H9 (cell line): ENCODE data around the gene DNAH8. TPM values are rescaled to one million over a fixed set of nuclear protein-coding genes. Genes with fewer than 3 reads are reported as not detected.

Experiments used
- DNase-seq: peaks from one replicate; pipeline ENCODE4 v3.0.0-alpha.2; 2017
- H2AFZ ChIP-seq: one replicate; pipeline ENCODE4 v1.6.1; 2013; ENCODE audit warnings: mild to moderate bottlenecking, low read length, control low read depth, moderate library complexity
- H2AK5ac ChIP-seq: 2 replicates; pipeline ENCODE4 v1.6.1; 2013; ENCODE audit warnings: low read length, control low read depth, mixed read lengths; ENCODE audit not compliant: insufficient read length
- H2BK120ac ChIP-seq: one replicate; pipeline ENCODE4 v1.6.1; 2013; ENCODE audit warnings: low read depth, mild to moderate bottlenecking, low read length, control low read depth, inconsistent platforms; ENCODE audit not compliant: poor library complexity, severe bottlenecking
- H2BK12ac ChIP-seq: 2 replicates; pipeline ENCODE4 v1.6.1; 2013; ENCODE audit warnings: low read length, control low read depth, mixed read lengths, low read depth; ENCODE audit not compliant: insufficient read length
- H2BK15ac ChIP-seq: 2 replicates; pipeline ENCODE4 v1.6.1; 2013; ENCODE audit warnings: low read depth, low read length, control low read depth
- H2BK20ac ChIP-seq: one replicate; pipeline ENCODE4 v1.6.1; 2013; ENCODE audit warnings: low read depth, mild to moderate bottlenecking, low read length, control low read depth, inconsistent platforms; ENCODE audit not compliant: poor library complexity, severe bottlenecking
- H2BK5ac ChIP-seq: 2 replicates; pipeline ENCODE4 v1.6.1; 2013; ENCODE audit warnings: low read length, control low read depth, mixed read lengths; ENCODE audit not compliant: insufficient read length
- H3K14ac ChIP-seq: 2 replicates; pipeline ENCODE4 v1.6.1; 2013; ENCODE audit warnings: low read length, control low read depth; ENCODE audit not compliant: insufficient read depth
- H3K18ac ChIP-seq: 2 replicates; pipeline ENCODE4 v1.6.1; 2013; ENCODE audit warnings: low read depth, mild to moderate bottlenecking, mixed read lengths, low read length, control low read depth; ENCODE audit not compliant: insufficient read length
- H3K23ac ChIP-seq: 2 replicates; pipeline ENCODE4 v1.6.1; 2013; ENCODE audit warnings: low read length, control low read depth, mixed read lengths, low read depth; ENCODE audit not compliant: insufficient read length
- H3K23me2 ChIP-seq: 2 replicates; pipeline ENCODE4 v1.6.1; 2013; ENCODE audit warnings: low read depth, mild to moderate bottlenecking, mixed read lengths, low read length, control low read depth; ENCODE audit not compliant: insufficient read length, poor library complexity, severe bottlenecking
- H3K27ac ChIP-seq: 2 replicates; pipeline ENCODE4 v1.5.1; 2013; ENCODE audit warnings: low read length, control low read depth, mixed read lengths, low read depth; ENCODE audit not compliant: insufficient read length
- H3K27me3 ChIP-seq: 2 replicates; pipeline ENCODE4 v1.6.1; 2013; ENCODE audit warnings: low read length, control low read depth, inconsistent platforms; ENCODE audit not compliant: insufficient read depth
- H3K4ac ChIP-seq: 2 replicates; pipeline ENCODE4 v1.6.1; 2013; ENCODE audit warnings: low read depth, mild to moderate bottlenecking, control low read depth, inconsistent platforms, low read length, moderate library complexity
- H3K4me1 ChIP-seq: 2 replicates; pipeline ENCODE4 v1.6.1; 2013; ENCODE audit warnings: low read length, control low read depth, inconsistent platforms; ENCODE audit not compliant: insufficient read depth
- H3K4me2 ChIP-seq: 2 replicates; pipeline ENCODE4 v1.6.1; 2013; ENCODE audit warnings: low read length, control low read depth, mixed read lengths; ENCODE audit not compliant: insufficient read length, insufficient read depth
- H3K56ac ChIP-seq: 2 replicates; pipeline ENCODE4 v1.6.1; 2013; ENCODE audit warnings: low read depth, mild to moderate bottlenecking, mixed read lengths, low read length, control low read depth; ENCODE audit not compliant: insufficient read length
- H3K79me1 ChIP-seq: 2 replicates; pipeline ENCODE4 v1.6.1; 2013; ENCODE audit warnings: low read depth, mild to moderate bottlenecking, moderate library complexity, low read length, control low read depth, inconsistent platforms; ENCODE audit not compliant: insufficient read depth, poor library complexity, severe bottlenecking
- H3K79me2 ChIP-seq: 2 replicates; pipeline ENCODE4 v1.6.1; 2013; ENCODE audit warnings: low read length, control low read depth, inconsistent platforms; ENCODE audit not compliant: insufficient read depth
- H3K9ac ChIP-seq: 2 replicates; pipeline ENCODE4 v1.6.1; 2013; ENCODE audit warnings: low read length, control low read depth, mixed read lengths; ENCODE audit not compliant: insufficient read length; ENCODE audit errors: extremely low read depth
- H3K9me3 ChIP-seq: one replicate; pipeline ENCODE4 v1.6.1; 2013; ENCODE audit warnings: low read depth, low read length, inconsistent platforms; ENCODE audit not compliant: control insufficient read depth
- H3T11ph ChIP-seq: one replicate; pipeline ENCODE4 v1.6.1; 2013; ENCODE audit warnings: mild to moderate bottlenecking, low read length, control low read depth, inconsistent platforms
- H4K20me1 ChIP-seq: one replicate; pipeline ENCODE4 v1.6.1; 2013; ENCODE audit not compliant: control insufficient read depth, insufficient read length, insufficient read depth
- H4K5ac ChIP-seq: 2 replicates; pipeline ENCODE4 v1.6.1; 2013; ENCODE audit warnings: low read depth, mild to moderate bottlenecking, mixed read lengths, low read length, control low read depth; ENCODE audit not compliant: insufficient read length
- H4K8ac ChIP-seq: replicated peaks from 2 replicates; pipeline ENCODE4 v1.6.1; 2013; ENCODE audit warnings: low read length, control low read depth, mixed read lengths, low read depth; ENCODE audit not compliant: insufficient read length
- H4K91ac ChIP-seq: 2 replicates; pipeline ENCODE4 v1.6.1; 2013; ENCODE audit warnings: low read depth, mild to moderate bottlenecking, moderate library complexity, mixed read lengths, low read length, control low read depth; ENCODE audit not compliant: insufficient read length
- H3K27ac Mint-ChIP-seq, 3 experiments: 2 replicates in 2 of 3; 3 replicates in 1 of 3; pipeline ENCODE4 v1.8.0; 2020 to 2021; ENCODE audit warnings: mixed read lengths in 3 of 3, mild to moderate bottlenecking in 1 of 3, moderate library complexity in 1 of 3
- H3K27me3 Mint-ChIP-seq: 2 replicates; pipeline ENCODE4 v1.8.0; 2021; ENCODE audit warnings: low read depth, mild to moderate bottlenecking, moderate library complexity, mixed read lengths
- H3K36me3 Mint-ChIP-seq, 3 experiments: 2 replicates in 2 of 3; 3 replicates in 1 of 3; pipeline ENCODE4 v1.8.0; 2020 to 2021; ENCODE audit warnings: low read depth in 3 of 3, mixed read lengths in 3 of 3; ENCODE audit not compliant: insufficient read depth in 1 of 3
- H3K4me1 Mint-ChIP-seq, 2 experiments: 2 replicates each; pipeline ENCODE4 v1.8.0; 2020; ENCODE audit warnings: mixed read lengths in 2 of 2
- H3K4me3 Mint-ChIP-seq, 2 experiments: 2 replicates in 1 of 2; 3 replicates in 1 of 2; pipeline ENCODE4 v1.8.0; 2020 to 2021; ENCODE audit warnings: mild to moderate bottlenecking in 2 of 2, mixed read lengths in 2 of 2, moderate library complexity in 1 of 2
- H3K9me3 Mint-ChIP-seq, 2 experiments: 2 replicates in 1 of 2; 3 replicates in 1 of 2; pipeline ENCODE4 v1.8.0; 2020; ENCODE audit warnings: mild to moderate bottlenecking in 2 of 2, mixed read lengths in 2 of 2, moderate library complexity in 1 of 2
- whole genome bisulfite sequencing: extraction: QIAGEN DNeasy Blood & Tissue Kit; methylation state at CpG from one replicate; pipeline ENCODE4 v1.1.7; 2013; ENCODE audit warnings: missing lambda C conversion rate, low lambda C conversion rate, mixed read lengths; ENCODE audit not compliant: insufficient read length; ENCODE audit errors: extremely low coverage; 5-methylcytosine and 5-hydroxymethylcytosine counted together
- total RNA-seq: library from RNA; stranded (reverse); gene quantifications from 2 replicates; pipeline ENCODE4 v1.2.1, GENCODE V29; 2021
- TF ChIP-seq, protein P1 (sequence below): fragments of 200-600 bp; sonication (generic); conservative IDR thresholded peaks from 3 replicates; pipeline ENCODE4 v1.8.0; 2021; ENCODE audit warnings: antibody characterized with exemption, mild to moderate bottlenecking

The DNAH8 gene
- total RNA-seq, 1 experiment from 2014 or later, result not detected

DNA sequence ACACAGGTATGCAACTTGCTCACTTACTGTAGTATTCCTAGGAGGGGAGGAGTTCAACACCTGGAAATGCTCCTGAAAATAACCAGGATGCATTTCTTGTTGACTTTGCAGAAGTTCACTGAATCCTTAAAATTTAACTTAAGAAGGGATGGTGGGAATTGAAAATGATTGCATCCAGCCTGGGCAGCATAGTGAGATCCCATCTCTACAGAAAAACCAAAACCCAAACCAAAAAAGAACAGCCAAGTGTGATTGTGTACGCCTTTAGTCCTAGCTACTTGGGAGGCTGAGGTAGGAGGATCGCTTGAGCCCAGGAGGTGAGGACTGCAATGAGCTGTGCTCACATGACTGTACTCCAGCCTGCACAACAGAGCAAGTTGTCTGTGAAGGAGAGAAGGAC, 1.7 kb downstream of the DNAH8 start:
- Mint-ChIP-seq H3K9me3 (peaks cover 0 to 7% of the 10 kb centered on the region in 2 experiments; a peak in 3 of 5 replicates), H3K27ac (no peak overlapping the region), H3K36me3 (peaks cover 0 to 8% (median 0%) of the 10 kb centered on the region in 3 experiments; a peak in 2 of 7 replicates), H3K4me1 (peaks cover 5 to 9% of the 10 kb centered on the region in 2 experiments; a peak in 2 of 4 replicates), H3K4me3 (no peak overlapping the region), H3K27me3 (no peaks in the 10 kb centered on the region)
- WGBS, result no CpG with 5 or more reads among the region's 2 CpGs
- Histone ChIP-seq H4K91ac (no peak overlapping the region), H3K9me3 (no peaks in the 10 kb centered on the region), H3K79me2 (no peaks in the 10 kb centered on the region), H2BK120ac (no peak overlapping the region), H2AK5ac (no peak overlapping the region), H3K9ac (no peak overlapping the region), H3K23me2 (no peaks in the 10 kb centered on the region), H3K4me1 (no peaks in the 10 kb centered on the region; the same call in 1 of the 2 replicates), H3K14ac (no peak overlapping the region), H3K4me2 (no peak overlapping the region), H3K56ac (no peak overlapping the region), H3K4ac (no peak overlapping the region), H4K20me1 (no peaks in the 10 kb centered on the region), H2BK5ac (no peak overlapping the region), H3K79me1 (no peaks in the 10 kb centered on the region), H3K27me3 (peaks cover 3% of the 10 kb centered on the region; the same call in 1 of the 2 replicates), H2AFZ (no peak overlapping the region), H3T11ph (no peak overlapping the region), H2BK12ac (no peak overlapping the region), H2BK20ac (no peak overlapping the region), H3K27ac (no peak overlapping the region), H2BK15ac (no peak overlapping the region), H4K5ac (no peak overlapping the region), H3K18ac (no peak overlapping the region), H3K23ac (no peak overlapping the region), H4K8ac (no peak overlapping the region)
- TF ChIP-seq, protein P1, sequence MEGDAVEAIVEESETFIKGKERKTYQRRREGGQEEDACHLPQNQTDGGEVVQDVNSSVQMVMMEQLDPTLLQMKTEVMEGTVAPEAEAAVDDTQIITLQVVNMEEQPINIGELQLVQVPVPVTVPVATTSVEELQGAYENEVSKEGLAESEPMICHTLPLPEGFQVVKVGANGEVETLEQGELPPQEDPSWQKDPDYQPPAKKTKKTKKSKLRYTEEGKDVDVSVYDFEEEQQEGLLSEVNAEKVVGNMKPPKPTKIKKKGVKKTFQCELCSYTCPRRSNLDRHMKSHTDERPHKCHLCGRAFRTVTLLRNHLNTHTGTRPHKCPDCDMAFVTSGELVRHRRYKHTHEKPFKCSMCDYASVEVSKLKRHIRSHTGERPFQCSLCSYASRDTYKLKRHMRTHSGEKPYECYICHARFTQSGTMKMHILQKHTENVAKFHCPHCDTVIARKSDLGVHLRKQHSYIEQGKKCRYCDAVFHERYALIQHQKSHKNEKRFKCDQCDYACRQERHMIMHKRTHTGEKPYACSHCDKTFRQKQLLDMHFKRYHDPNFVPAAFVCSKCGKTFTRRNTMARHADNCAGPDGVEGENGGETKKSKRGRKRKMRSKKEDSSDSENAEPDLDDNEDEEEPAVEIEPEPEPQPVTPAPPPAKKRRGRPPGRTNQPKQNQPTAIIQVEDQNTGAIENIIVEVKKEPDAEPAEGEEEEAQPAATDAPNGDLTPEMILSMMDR, result no peak
- DNase-seq, result no peak
